Thyroid gland (tissue), 4 donors: Measurements from ENCODE around the gene GOLGA6L22.
"Not testable (repeated sequence)": the region's sequence is repeated elsewhere in the genome, so short reads cannot be mapped to it uniquely, and the experiment has no call there.

Source experiments
- POLR2A ChIP-seq, 2 donors: fragments of 450-650 bp; IDR thresholded peaks; one replicate each; pipeline ENCODE4 v1.6.1; 2017; ENCODE audit warnings: antibody characterized with exemption in 2 of 2, mild to moderate bottlenecking in 2 of 2, moderate library complexity in 1 of 2
- TF ChIP-seq, protein P1 (sequence below), 6 experiments: fragments of 200-600 bp in 3 of 6; fragments of 450-650 bp in 3 of 6; sonication (generic) in 3 of 6; IDR thresholded peaks; one replicate each; pipeline ENCODE4 v1.5.1; 2016 to 2019; ENCODE audit warnings: antibody characterized with exemption in 6 of 6, mild to moderate bottlenecking in 2 of 6, inconsistent platforms in 1 of 6, moderate library complexity in 1 of 6

- not testable (repeated sequence) for TF ChIP-seq POLR2A (IDR thresholded peaks at IDR 0.05)
- TF ChIP-seq, protein P1, sequence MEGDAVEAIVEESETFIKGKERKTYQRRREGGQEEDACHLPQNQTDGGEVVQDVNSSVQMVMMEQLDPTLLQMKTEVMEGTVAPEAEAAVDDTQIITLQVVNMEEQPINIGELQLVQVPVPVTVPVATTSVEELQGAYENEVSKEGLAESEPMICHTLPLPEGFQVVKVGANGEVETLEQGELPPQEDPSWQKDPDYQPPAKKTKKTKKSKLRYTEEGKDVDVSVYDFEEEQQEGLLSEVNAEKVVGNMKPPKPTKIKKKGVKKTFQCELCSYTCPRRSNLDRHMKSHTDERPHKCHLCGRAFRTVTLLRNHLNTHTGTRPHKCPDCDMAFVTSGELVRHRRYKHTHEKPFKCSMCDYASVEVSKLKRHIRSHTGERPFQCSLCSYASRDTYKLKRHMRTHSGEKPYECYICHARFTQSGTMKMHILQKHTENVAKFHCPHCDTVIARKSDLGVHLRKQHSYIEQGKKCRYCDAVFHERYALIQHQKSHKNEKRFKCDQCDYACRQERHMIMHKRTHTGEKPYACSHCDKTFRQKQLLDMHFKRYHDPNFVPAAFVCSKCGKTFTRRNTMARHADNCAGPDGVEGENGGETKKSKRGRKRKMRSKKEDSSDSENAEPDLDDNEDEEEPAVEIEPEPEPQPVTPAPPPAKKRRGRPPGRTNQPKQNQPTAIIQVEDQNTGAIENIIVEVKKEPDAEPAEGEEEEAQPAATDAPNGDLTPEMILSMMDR (IDR thresholded peaks at IDR 0.05) = not testable (repeated sequence)
Measured at GRCh38 chr15:22497200-22497599, 38.5 kb downstream of the GOLGA6L22 start.
